Panc1 (cell line): Measurements from ENCODE around the gene SLC6A7.

Experiments
- CTCF ChIP-seq: fragments of 450-650 bp; IDR thresholded peaks from 2 replicates; pipeline ENCODE4 v1.5.1; 2017; ENCODE audit warnings: mild to moderate bottlenecking
- POLR2AphosphoS5 ChIP-seq: IDR thresholded peaks from 2 replicates; pipeline ENCODE4 v1.6.1; 2012; ENCODE audit warnings: mild to moderate bottlenecking, low read depth, low read length, moderate library complexity
- REST ChIP-seq, 2 experiments: IDR thresholded peaks; 2 replicates each; pipeline ENCODE4 v1.6.1; 2011 to 2012; ENCODE audit warnings: low read depth in 2 of 2, control low read depth in 1 of 2, low read length in 1 of 2, mild to moderate bottlenecking in 1 of 2, moderate library complexity in 1 of 2; ENCODE audit not compliant: insufficient read depth in 1 of 2
- SIN3A ChIP-seq: IDR thresholded peaks from 2 replicates; pipeline ENCODE4 v1.6.1; 2012; ENCODE audit warnings: low read depth, mild to moderate bottlenecking, low read length, moderate library complexity, borderline replicate concordance; ENCODE audit not compliant: insufficient read depth

GRCh38 chr5:150163547-150164059, 26.3 kb upstream of the SLC6A7 start:
- TF ChIP-seq CTCF (no peak), SIN3A (no peak), REST (IDR thresholded peaks at IDR 0.05; ENCODE audit: insufficient read depth in 1 of 2, low read depth in 2 of 2, low read length in 1 of 2) (no peak), POLR2AphosphoS5 (no peak)
